HG03159 (cell line): ENCODE data around the gene NAA35.

Experiments used
- ATAC-seq: cut with Tn5 transposase; IDR thresholded peaks from one replicate; pipeline ENCODE4 v1.9.1; 2021; ENCODE audit warnings: mild to moderate bottlenecking, moderate library complexity; ENCODE audit not compliant: unreplicated experiment

Gene NAA35

DNA sequence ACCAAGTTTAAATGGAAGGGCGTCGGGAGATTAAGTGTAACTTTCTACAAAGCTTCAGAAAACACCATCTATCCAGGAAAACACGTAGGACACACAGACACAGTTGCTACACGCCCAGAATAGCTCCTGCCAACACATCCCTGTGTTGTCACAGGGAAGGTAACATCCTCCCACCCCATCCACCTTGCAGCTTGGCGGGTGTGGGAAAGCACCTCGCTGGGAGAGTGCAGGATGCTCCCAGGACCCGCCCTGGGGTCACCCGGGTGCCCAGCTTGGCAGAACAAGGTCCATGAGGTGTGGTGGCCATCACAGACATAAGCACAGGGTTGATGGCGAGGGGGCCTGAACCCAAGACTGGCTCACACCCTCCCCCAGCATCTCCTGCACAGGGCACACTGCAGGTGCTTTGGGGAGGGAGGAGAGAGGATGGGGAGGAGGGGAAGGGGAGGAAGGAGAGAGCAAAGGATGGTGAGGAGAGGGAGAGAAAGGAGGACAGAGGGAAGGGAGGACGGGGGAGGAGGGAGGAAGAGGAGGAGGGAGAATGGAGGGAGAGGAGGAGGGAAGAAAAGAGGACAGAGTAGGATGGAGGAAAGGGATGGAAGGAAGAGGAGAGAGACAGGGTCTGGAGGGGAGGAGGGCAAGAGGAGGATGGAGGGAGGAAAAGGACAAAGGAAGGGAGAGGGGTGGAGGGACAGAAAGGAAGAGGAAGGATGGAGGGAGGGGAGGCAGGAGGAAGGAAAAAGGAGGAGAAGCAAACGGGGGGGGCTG, 121.2 kb downstream of the NAA35 start:
- no peak for ATAC-seq

DNA sequence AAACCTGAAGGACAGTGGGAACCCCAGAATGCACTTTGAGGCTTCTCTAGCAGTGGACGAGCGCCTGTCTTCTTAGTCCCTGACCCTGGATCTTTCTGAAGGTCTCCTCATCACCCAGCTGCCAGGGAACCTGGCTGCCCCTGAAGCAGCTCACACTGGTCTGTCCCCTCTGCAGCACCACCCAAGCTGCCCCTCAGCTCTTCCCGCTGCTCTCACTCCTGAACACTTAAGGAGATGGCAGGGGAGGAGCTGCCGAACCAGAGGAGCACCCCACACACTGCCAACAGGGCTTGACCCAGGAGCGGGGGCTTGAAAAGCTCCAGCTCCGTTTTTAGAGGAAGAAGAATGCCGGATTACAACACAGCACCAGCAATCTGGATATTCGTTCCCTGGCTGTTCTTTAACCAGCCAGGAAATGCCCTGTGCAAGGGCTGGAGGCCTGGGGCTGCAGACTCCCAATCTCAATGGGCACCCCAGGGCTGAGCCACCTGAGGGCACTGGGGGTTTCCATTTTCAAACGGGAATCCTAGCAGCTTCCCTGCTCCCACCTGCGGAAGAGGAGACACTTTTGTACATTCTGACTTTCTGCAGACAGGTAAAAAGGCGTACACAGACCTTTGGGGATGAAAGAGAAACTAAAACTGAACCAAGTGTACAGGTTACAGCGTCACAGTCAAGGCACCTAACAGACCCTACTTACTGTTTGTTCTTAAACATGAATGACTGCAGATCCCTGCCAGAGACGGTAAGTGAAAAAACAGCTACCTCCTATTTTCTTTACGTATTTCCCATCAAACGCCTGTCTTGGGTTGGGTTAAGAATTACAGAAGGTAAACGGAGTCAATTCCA, 122.1 kb downstream of the NAA35 start:
- no peak for ATAC-seq

DNA sequence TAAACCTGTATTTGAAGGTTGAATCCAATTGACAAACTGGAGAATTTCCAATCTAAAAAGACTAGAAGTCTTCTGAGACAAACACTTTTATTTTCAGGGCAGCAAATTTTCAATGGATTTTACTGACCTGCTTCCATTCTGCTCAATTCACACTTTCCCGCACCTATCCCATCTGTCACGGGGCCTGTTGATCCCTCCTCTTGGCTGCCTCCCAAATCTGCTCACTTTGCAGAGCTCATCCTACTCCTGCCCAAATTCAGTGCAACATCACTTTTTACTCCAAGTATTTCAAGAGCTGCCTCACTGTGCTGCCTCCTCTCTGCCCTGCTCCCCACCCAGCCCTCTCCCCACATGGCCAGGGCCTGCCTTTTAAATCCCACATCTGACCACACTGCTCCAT, 123.3 kb downstream of the NAA35 start:
- no peak for ATAC-seq

DNA sequence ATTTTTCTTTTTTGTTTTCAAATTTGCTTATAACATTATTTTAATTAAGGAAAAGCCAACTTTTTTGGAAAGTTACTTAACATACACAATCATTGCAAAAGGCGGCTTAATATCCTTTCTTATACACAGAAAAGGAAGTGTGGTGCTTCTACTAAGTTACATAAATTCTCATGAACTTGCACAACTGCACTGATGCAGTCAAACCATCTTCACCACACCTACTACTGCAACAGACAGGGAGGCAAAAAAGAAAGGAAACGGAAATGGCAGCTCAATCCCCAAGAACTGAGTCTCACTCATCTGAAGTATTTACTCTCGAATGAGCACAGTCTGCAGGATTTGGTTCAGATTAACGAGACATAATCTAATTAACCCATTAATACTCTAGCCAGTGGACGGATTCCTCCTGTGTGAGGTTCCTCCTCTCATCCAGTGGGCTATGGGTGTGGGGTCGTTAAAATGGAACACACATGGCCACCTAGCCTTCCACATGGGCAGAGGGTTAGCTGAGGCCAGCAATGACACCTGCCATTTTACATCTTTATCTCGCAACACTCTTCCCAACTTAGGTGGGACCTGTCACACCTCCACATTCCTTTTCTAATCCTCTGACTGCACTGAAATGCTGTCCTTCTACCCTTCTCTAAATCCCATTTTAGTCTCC, 128.4 kb downstream of the NAA35 start:
- no peak for ATAC-seq
